DOHH2 (cell line): ENCODE measurements around the gene NRXN3.

ENCODE experiments used
- H3F3A ChIP-seq: fragments of 200-600 bp; sonication (generic), shearing (Covaris generic); 2 replicates; pipeline ENCODE4 v1.6.0; 2016; ENCODE audit warnings: antibody characterized with exemption, mild to moderate bottlenecking; ENCODE audit not compliant: control insufficient read depth, insufficient read depth
- H3K27ac ChIP-seq: fragments of 200-600 bp; sonication (generic); 2 replicates; pipeline ENCODE4 v1.5.1; 2014; ENCODE audit warnings: low read depth, mild to moderate bottlenecking, low read length, moderate library complexity
- H3K27me3 ChIP-seq: fragments of 200-600 bp; sonication (generic); 2 replicates; pipeline ENCODE4 v1.6.1; 2014; ENCODE audit warnings: mild to moderate bottlenecking, low read length, mixed read lengths; ENCODE audit not compliant: control insufficient read depth
- H3K36me3 ChIP-seq: fragments of 200-600 bp; sonication (generic); 2 replicates; pipeline ENCODE4 v1.6.1; 2014; ENCODE audit warnings: mild to moderate bottlenecking, low read length, moderate library complexity, mixed read lengths; ENCODE audit not compliant: control insufficient read depth
- H3K4me1 ChIP-seq: fragments of 200-600 bp; sonication (generic); 2 replicates; pipeline ENCODE4 v1.6.1; 2014; ENCODE audit warnings: mild to moderate bottlenecking, low read length, mixed read lengths; ENCODE audit not compliant: control insufficient read depth
- H3K4me2 ChIP-seq: fragments of 200-600 bp; sonication (generic); 2 replicates; pipeline ENCODE4 v1.6.0; 2014; ENCODE audit warnings: mild to moderate bottlenecking, low read length, moderate library complexity
- H3K4me3 ChIP-seq: fragments of 200-600 bp; sonication (generic); 2 replicates; pipeline ENCODE4 v1.5.1; 2014; ENCODE audit warnings: mild to moderate bottlenecking, low read length, mixed read lengths
- H3K79me2 ChIP-seq: fragments of 200-600 bp; sonication (generic); 2 replicates; pipeline ENCODE4 v1.6.1; 2014; ENCODE audit warnings: mild to moderate bottlenecking, low read length, mixed read lengths; ENCODE audit not compliant: control insufficient read depth
- H3K9me2 ChIP-seq: fragments of 200-600 bp; sonication (generic); replicated peaks from 2 replicates; pipeline ENCODE4 v1.6.1; 2014; ENCODE audit warnings: mild to moderate bottlenecking, low read length, mixed read lengths; ENCODE audit not compliant: control insufficient read depth
- H3K9me3 ChIP-seq: fragments of 200-600 bp; sonication (generic); 2 replicates; pipeline ENCODE4 v1.6.1; 2014; ENCODE audit warnings: antibody characterized with exemption, low read length, mixed read lengths; ENCODE audit not compliant: control insufficient read depth, insufficient read depth
- H4K20me1 ChIP-seq: fragments of 200-600 bp; sonication (generic); 2 replicates; pipeline ENCODE4 v1.6.0; 2014; ENCODE audit warnings: low read depth, mild to moderate bottlenecking, antibody characterized with exemption, low read length, moderate library complexity; ENCODE audit not compliant: control insufficient read depth, insufficient read depth
- CTCF ChIP-seq: fragments of 200-600 bp; sonication (generic); IDR thresholded peaks from one replicate; pipeline ENCODE4 v1.5.1; 2014; ENCODE audit warnings: antibody characterized with exemption, mild to moderate bottlenecking, low read depth, low read length; ENCODE audit not compliant: poor library complexity, severe bottlenecking
- EZH2phosphoT487 ChIP-seq: fragments of 200-600 bp; sonication (generic); IDR thresholded peaks from 2 replicates; pipeline ENCODE4 v1.6.1; 2017; ENCODE audit warnings: borderline replicate concordance, mild to moderate bottlenecking, antibody characterized with exemption, low read length, moderate library complexity, mixed read lengths

NRXN3 gene

GRCh38 chr14:78417532-78417931 lies 247.4 kb downstream of the NRXN3 start:
- Histone ChIP-seq H3K9me2 (no peaks in the 10 kb centered on the region), H3K79me2 (no peaks in the 10 kb centered on the region), H3K27ac (no peak overlapping the region), H3F3A (no peaks in the 10 kb centered on the region), H3K27me3 (no peaks in the 10 kb centered on the region), H3K36me3 (no peaks in the 10 kb centered on the region), H3K4me1 (no peaks in the 10 kb centered on the region), H3K9me3 (no peaks in the 10 kb centered on the region), H3K4me3 (no peak overlapping the region), H3K4me2 (no peak overlapping the region), H4K20me1 (no peaks in the 10 kb centered on the region)
- TF ChIP-seq CTCF: no peak
- no peak for TF ChIP-seq EZH2phosphoT487

GRCh38 chr14:78424311-78424710 lies 254.1 kb downstream of the NRXN3 start:
- H3F3A ChIP-seq: no peaks in the 10 kb centered on the region

GRCh38 chr14:78425330-78425729 lies 255.2 kb downstream of the NRXN3 start:
- TF ChIP-seq CTCF (no peak), EZH2phosphoT487 (no peak)
- H3K4me2 ChIP-seq: no peak overlapping the region
- no peaks in the 10 kb centered on the region for H3K9me2 ChIP-seq
- no peaks in the 10 kb centered on the region for H3F3A ChIP-seq
- H3K27me3 ChIP-seq: no peaks in the 10 kb centered on the region
- H3K9me3 ChIP-seq: no peaks in the 10 kb centered on the region
- H4K20me1 ChIP-seq: no peaks in the 10 kb centered on the region
- no peaks in the 10 kb centered on the region for H3K36me3 ChIP-seq
- no peak overlapping the region for H3K4me3 ChIP-seq
- H3K4me1 ChIP-seq: no peaks in the 10 kb centered on the region
- H3K79me2 ChIP-seq: no peaks in the 10 kb centered on the region
- H3K27ac ChIP-seq: no peak overlapping the region

More at GRCh38 chr14:78424311-78424710, 254.1 kb downstream of the NRXN3 start:
- Histone ChIP-seq H3K79me2 (no peaks in the 10 kb centered on the region), H3K9me2 (no peaks in the 10 kb centered on the region), H3K4me3 (no peak overlapping the region), H4K20me1 (no peaks in the 10 kb centered on the region), H3K4me1 (no peaks in the 10 kb centered on the region), H3K36me3 (no peaks in the 10 kb centered on the region), H3K4me2 (no peak overlapping the region), H3K27me3 (no peaks in the 10 kb centered on the region), H3K9me3 (no peaks in the 10 kb centered on the region), H3K27ac (no peak overlapping the region)
- TF ChIP-seq CTCF (no peak), EZH2phosphoT487 (no peak)

- H4K20me1 ChIP-seq: no peaks in the 10 kb centered on the region
- no peaks in the 10 kb centered on the region for H3F3A ChIP-seq
- no peak overlapping the region for H3K27ac ChIP-seq
- no peak overlapping the region for H3K4me2 ChIP-seq
- H3K27me3 ChIP-seq: no peaks in the 10 kb centered on the region
- no peaks in the 10 kb centered on the region for H3K4me1 ChIP-seq
- H3K9me2 ChIP-seq: no peaks in the 10 kb centered on the region
- H3K36me3 ChIP-seq: no peaks in the 10 kb centered on the region
- H3K79me2 ChIP-seq: no peaks in the 10 kb centered on the region
- no peak overlapping the region for H3K4me3 ChIP-seq
- TF ChIP-seq CTCF (no peak), EZH2phosphoT487 (no peak)
- no peaks in the 10 kb centered on the region for H3K9me3 ChIP-seq
These were observed 255.6 kb downstream of the NRXN3 start for GRCh38 chr14:78425782-78426181.
